Activated CD8-positive, alpha-beta T cell treated with anti-CD3 and anti-CD28 coated beads, Interleukin-2, amount 10 ng/mL, durations not matched to agents 7 days and 5 days (primary cell): ENCODE measurements around the gene PMFBP1. TPM values are rescaled to one million over a fixed set of nuclear protein-coding genes. Genes with fewer than 3 reads are reported as not detected.

ENCODE experiments used
- total RNA-seq, 2 experiments: library from RNA; stranded (reverse); gene quantifications; one replicate each; pipeline ENCODE4 v1.2.3, GENCODE V29; 2021

The PMFBP1 gene
- total RNA-seq, 2 experiments from 2014 or later = 2.9 to 5.2 TPM

Other genes starting within 250 kb of the PMFBP1 start
- gene PKD1L3, start 171.8 kb downstream of the PMFBP1 start, total RNA-seq = under 1 TPM; 0.78 to 0.79 TPM
- gene DHODH, start 163.4 kb downstream of the PMFBP1 start, total RNA-seq = 10 to 100 TPM; 14.7 to 18.3 TPM
- not detected for gene HP, start 117.7 kb downstream of the PMFBP1 start, total RNA-seq
- gene HPR, start 108.9 kb downstream of the PMFBP1 start, total RNA-seq = not detected
- 10 to 100 TPM; 14.9 to 16.7 TPM for gene TXNL4B, start 78.5 kb downstream of the PMFBP1 start, total RNA-seq
- gene DHX38, start 78.3 kb downstream of the PMFBP1 start, total RNA-seq = 10 to 100 TPM; 69.3 to 77.1 TPM